Natural killer cell (primary cell): ENCODE data around the gene FGD6. TPM values are rescaled to one million over a fixed set of nuclear protein-coding genes. Genes with fewer than 3 reads are reported as not detected.

ENCODE experiments used
- ATAC-seq, 3 donors: fragments of 150-1000 bp in 2 of 3; fragments of 200-7000 bp in 1 of 3; cut with Tn5 transposase; 1 replicate in 1 of 3; 2 replicates in 2 of 3; pipeline ENCODE4 v1.10.0; 2021; ENCODE audit warnings: mild to moderate bottlenecking in 2 of 3, moderate library complexity in 2 of 3
- DNase-seq, 2 donors: peaks; one replicate each; pipeline versions ENCODE4 v3.0.0 to v3.0.0-alpha.2; 2013 to 2021; ENCODE audit warnings: mixed read lengths in 1 of 2
- H3K27ac ChIP-seq: one replicate; pipeline ENCODE4 v1.5.1; 2013; ENCODE audit warnings: mild to moderate bottlenecking, low read length
- H3K27me3 ChIP-seq: one replicate; pipeline ENCODE4 v1.6.1; 2013; ENCODE audit warnings: low read length; ENCODE audit not compliant: control insufficient read depth, insufficient read depth
- H3K36me3 ChIP-seq: one replicate; pipeline ENCODE4 v1.6.1; 2013; ENCODE audit warnings: low read length; ENCODE audit not compliant: control insufficient read depth, insufficient read depth
- H3K4me1 ChIP-seq: one replicate; pipeline ENCODE4 v1.6.1; 2013; ENCODE audit warnings: low read length; ENCODE audit not compliant: control insufficient read depth, insufficient read depth
- H3K4me3 ChIP-seq: one replicate; pipeline ENCODE4 v1.5.1; 2013; ENCODE audit warnings: low read length
- H3K9me3 ChIP-seq: one replicate; pipeline ENCODE4 v1.6.1; 2013; ENCODE audit warnings: low read length; ENCODE audit not compliant: control insufficient read depth, insufficient read depth
- H3K27ac Mint-ChIP-seq, 2 donors: one replicate each; pipeline ENCODE4 v1.8.0; 2022; ENCODE audit warnings: mild to moderate bottlenecking in 2 of 2, mixed read lengths in 2 of 2, moderate library complexity in 1 of 2
- H3K27me3 Mint-ChIP-seq, 2 donors: one replicate each; pipeline ENCODE4 v1.8.0; 2022; ENCODE audit warnings: low read depth in 2 of 2, mixed read lengths in 2 of 2
- H3K36me3 Mint-ChIP-seq: one replicate; pipeline ENCODE4 v1.8.0; 2022; ENCODE audit warnings: mixed read lengths
- H3K4me1 Mint-ChIP-seq, 2 donors: one replicate each; pipeline ENCODE4 v1.8.0; 2022; ENCODE audit warnings: mixed read lengths in 2 of 2
- H3K4me3 Mint-ChIP-seq: one replicate; pipeline ENCODE4 v1.8.0; 2022; ENCODE audit warnings: mild to moderate bottlenecking, moderate library complexity, mixed read lengths
- H3K9me3 Mint-ChIP-seq, 2 donors: one replicate each; pipeline ENCODE4 v1.8.0; 2022; ENCODE audit warnings: mixed read lengths in 2 of 2
- CTCF ChIP-seq: fragments of 200-600 bp; IDR thresholded peaks from one replicate; pipeline ENCODE4 v1.8.0; 2022; ENCODE audit warnings: antibody characterized with exemption
- WGBS: methylation state at CpG from one replicate; pipeline ENCODE4 v1.1.7; 2013; ENCODE audit warnings: missing lambda C conversion rate; ENCODE audit not compliant: insufficient coverage; 5-methylcytosine and 5-hydroxymethylcytosine counted together
- intact Hi-C: fragments of 100-400 bp; cut with micrococcal nuclease; formaldehyde crosslinking; loops from one replicate; pipeline ENCODE4 v1.14.2; 2022
- total RNA-seq, 4 donors: library from RNA; stranded (reverse); fragments of 120-200 nt in 1 of 4; gene quantifications; one replicate each; pipeline versions ENCODE4 v1.2.3 to v1.2.4, GENCODE V29; 2013 to 2022

FGD6 gene
- total RNA-seq, 3 donors from 2014 or later (not counting 1 experiment from before 2014, with no cell fraction given): 1.5 to 1.9 (median 1.9) TPM

- H3K4me1 ChIP-seq: no peaks in the 10 kb centered on the region
- no peaks in the 10 kb centered on the region for H3K27me3 Mint-ChIP-seq
- H3K27ac ChIP-seq: no peak overlapping the region
- no peak for DNase-seq
- H3K4me3 Mint-ChIP-seq: no peak overlapping the region
- intact Hi-C loops: no loop called here
- H3K9me3 ChIP-seq: no peaks in the 10 kb centered on the region
- ATAC-seq: no peak
- TF ChIP-seq CTCF: no peak
- no peak overlapping the region for H3K4me3 ChIP-seq
- no peak overlapping the region for H3K27ac Mint-ChIP-seq
- no peaks in the 10 kb centered on the region for H3K27me3 ChIP-seq
- no peaks in the 10 kb centered on the region for H3K36me3 Mint-ChIP-seq
- H3K9me3 Mint-ChIP-seq: no peaks in the 10 kb centered on the region
- H3K36me3 ChIP-seq: no peaks in the 10 kb centered on the region
- WGBS: 75% methylated on average over 5 of the region's 5 CpGs
- no peaks in the 10 kb centered on the region for H3K4me1 Mint-ChIP-seq
These were observed 38.3 kb downstream of the FGD6 start for GRCh38 chr12:95179011-95179410.

GRCh38 chr12:95178136-95178535 is 39.1 kb downstream of the FGD6 start:
- 61% methylated on average over 3 of the region's 4 CpGs for WGBS

GRCh38 chr12:95177201-95177768 is 40.0 kb downstream of the FGD6 start:
- no peaks in the 10 kb centered on the region for H3K36me3 Mint-ChIP-seq
- ATAC-seq: no peak

More at GRCh38 chr12:95178136-95178535, 39.1 kb downstream of the FGD6 start:
- Histone ChIP-seq H3K27ac (no peak overlapping the region), H3K4me1 (no peaks in the 10 kb centered on the region), H3K4me3 (no peak overlapping the region), H3K27me3 (no peaks in the 10 kb centered on the region), H3K36me3 (no peaks in the 10 kb centered on the region), H3K9me3 (no peaks in the 10 kb centered on the region)
- no peaks in the 10 kb centered on the region for H3K4me1 Mint-ChIP-seq
- TF ChIP-seq CTCF: no peak
- ATAC-seq: no peak
- H3K9me3 Mint-ChIP-seq: no peaks in the 10 kb centered on the region
- H3K27ac Mint-ChIP-seq: no peak overlapping the region
- intact Hi-C loops: no loop called here
- H3K36me3 Mint-ChIP-seq: no peaks in the 10 kb centered on the region
- H3K27me3 Mint-ChIP-seq: no peaks in the 10 kb centered on the region
- DNase-seq: no peak
- no peak overlapping the region for H3K4me3 Mint-ChIP-seq

More at GRCh38 chr12:95177201-95177768, 40.0 kb downstream of the FGD6 start:
- H3K27ac ChIP-seq: no peak overlapping the region
- Mint-ChIP-seq H3K4me1 (no peaks in the 10 kb centered on the region), H3K4me3 (no peak overlapping the region), H3K9me3 (no peaks in the 10 kb centered on the region), H3K27ac (no peak overlapping the region), H3K27me3 (no peaks in the 10 kb centered on the region)
- H3K4me1 ChIP-seq: no peaks in the 10 kb centered on the region
- no peaks in the 10 kb centered on the region for H3K27me3 ChIP-seq
- no peaks in the 10 kb centered on the region for H3K9me3 ChIP-seq
- no peak overlapping the region for H3K4me3 ChIP-seq
- intact Hi-C loops: no loop called here
- DNase-seq: no peak
- TF ChIP-seq CTCF: no peak
- H3K36me3 ChIP-seq: no peaks in the 10 kb centered on the region
- WGBS: 100% methylated on average over 2 of the region's 2 CpGs
